Measurements from ENCODE around the gene PACSIN3. TPM values are rescaled to one million over a fixed set of nuclear protein-coding genes. Genes with fewer than 3 reads are reported as not detected.

PACSIN3 gene
- total RNA-seq, 1 donor from 2014 or later, result 36.9 TPM

GRCh38 chr11:47229161-47229560 lies 42.9 kb upstream of the PACSIN3 start:
- Histone ChIP-seq H3K9me3 (no peaks in the 10 kb centered on the region), H3K36me3 (peaks cover 36% of the 10 kb centered on the region), H3K4me1 (no peaks in the 10 kb centered on the region), H3K4me3 (no peak overlapping the region), H3K27me3 (no peaks in the 10 kb centered on the region), H3K27ac (no peak overlapping the region)
- ATAC-seq, result no peak
- DNase-seq, result no peak
- TF ChIP-seq CTCF (IDR thresholded peaks at IDR 0.05), result no peak
- intact Hi-C loops (cut with DNase I), result no loop called here

- Histone ChIP-seq H3K27ac (no peak overlapping the region), H3K9me3 (no peaks in the 10 kb centered on the region), H3K4me1 (no peaks in the 10 kb centered on the region), H3K4me3 (no peak overlapping the region), H3K36me3 (peaks cover 54% of the 10 kb centered on the region), H3K27me3 (no peaks in the 10 kb centered on the region)
- intact Hi-C loops (cut with DNase I), result no loop called here
- DNase-seq, result no peak
- ATAC-seq, result peak; percentile 60
- no peak for TF ChIP-seq CTCF (IDR thresholded peaks at IDR 0.05)
These were observed 39.5 kb upstream of the PACSIN3 start for GRCh38 chr11:47225552-47226400.

DNA sequence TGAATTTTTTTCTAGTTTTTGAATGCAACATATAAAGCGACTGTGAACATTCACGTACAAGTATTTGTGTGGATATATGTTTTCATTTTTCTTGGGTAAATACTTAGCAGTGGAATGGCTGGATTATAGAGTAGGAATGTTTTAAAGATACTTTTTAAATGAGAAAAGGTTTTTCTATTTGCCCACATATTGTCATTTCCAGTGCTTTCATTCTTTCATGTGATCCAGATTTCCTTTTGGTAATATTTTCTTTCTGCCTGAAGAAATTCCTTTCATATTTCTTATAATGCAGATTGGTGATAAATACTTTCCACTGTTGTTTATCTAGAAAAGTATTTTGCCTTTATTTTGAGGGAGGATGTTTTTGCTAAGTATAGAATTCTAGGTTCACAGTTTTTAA lies 36.5 kb upstream of the PACSIN3 start:
- no peaks in the 10 kb centered on the region for H3K9me3 ChIP-seq
- DNase-seq, result no peak
- peaks cover 14% of the 10 kb centered on the region for H3K4me1 ChIP-seq
- no peaks in the 10 kb centered on the region for H3K27me3 ChIP-seq
- no peak for ATAC-seq
- H3K36me3 ChIP-seq, result peaks cover 66% of the 10 kb centered on the region
- intact Hi-C loops (cut with DNase I), result no loop called here
- no peak overlapping the region for H3K27ac ChIP-seq
- H3K4me3 ChIP-seq, result no peak overlapping the region
- TF ChIP-seq CTCF (IDR thresholded peaks at IDR 0.05), result no peak

DNA sequence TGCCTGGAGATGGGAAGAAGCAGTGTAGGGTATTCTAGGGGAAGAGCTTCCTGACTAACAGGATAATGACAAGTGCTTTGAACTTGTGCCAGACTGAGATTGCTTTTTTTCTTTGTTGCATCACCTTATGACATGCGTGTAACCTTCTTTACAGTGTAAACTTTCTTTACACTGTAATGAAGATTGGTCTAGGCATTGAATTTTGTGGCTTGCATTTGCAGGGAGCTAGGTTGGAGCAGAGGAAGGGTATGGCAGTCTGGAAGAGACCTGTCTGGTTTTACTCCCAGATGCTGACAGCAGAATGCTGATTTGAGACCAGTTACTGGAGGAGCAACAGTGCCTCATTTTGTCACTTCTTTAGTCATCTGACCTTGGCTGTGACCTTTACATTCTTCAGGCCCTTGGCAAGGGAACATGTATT lies 34.2 kb upstream of the PACSIN3 start:
- Histone ChIP-seq H3K9me3 (no peaks in the 10 kb centered on the region), H3K36me3 (peaks cover 50% of the 10 kb centered on the region), H3K27me3 (no peaks in the 10 kb centered on the region), H3K4me1 (peaks cover 27% of the 10 kb centered on the region), H3K27ac (no peak overlapping the region), H3K4me3 (no peak overlapping the region)
- intact Hi-C loops (cut with DNase I), result no loop called here
- no peak for ATAC-seq
- no peak for DNase-seq
- no peak for TF ChIP-seq CTCF (IDR thresholded peaks at IDR 0.05)

GRCh38 chr11:47216121-47216798 lies 30.0 kb upstream of the PACSIN3 start:
- no peaks in the 10 kb centered on the region for H3K9me3 ChIP-seq
- peaks cover 31% of the 10 kb centered on the region for H3K4me1 ChIP-seq
- no peak for DNase-seq
- intact Hi-C loops (cut with DNase I), result no loop called here
- peak overlapping the region; percentile 95 for H3K27ac ChIP-seq
- peak; percentile 14 for TF ChIP-seq CTCF (IDR thresholded peaks at IDR 0.05)
- ATAC-seq, result peak; percentile 2
- H3K27me3 ChIP-seq, result no peaks in the 10 kb centered on the region
- peaks cover 22% of the 10 kb centered on the region for H3K36me3 ChIP-seq
- H3K4me3 ChIP-seq, result peak overlapping the region; percentile 81

Measured in upper lobe of right lung (tissue), 1 donor.